Right atrium auricular region (tissue), 2 donors: ENCODE results near the gene IFNL1. TPM values are rescaled to one million over a fixed set of nuclear protein-coding genes. Genes with fewer than 3 reads are reported as not detected.
"Not testable (repeated sequence)": the region's sequence is repeated elsewhere in the genome, so short reads cannot be mapped to it uniquely, and the experiment has no call there.

ENCODE experiments used
- DNase-seq: peaks from one replicate; pipeline ENCODE4 v3.0.0-alpha.2; 2019; ENCODE audit warnings: low spot score
- H3K27ac ChIP-seq, 2 donors: fragments of 200-600 bp; sonication (generic); 1 replicate in 1 of 2; 2 replicates in 1 of 2; pipeline ENCODE4 v1.5.1; 2016 to 2019
- H3K27me3 ChIP-seq, 2 donors: fragments of 200-600 bp; sonication (generic); one replicate each; pipeline versions ENCODE4 v1.5.1 to v1.6.0; 2017 to 2019
- H3K36me3 ChIP-seq: fragments of 200-600 bp; sonication (generic); one replicate; pipeline ENCODE4 v1.5.1; 2016
- H3K4me1 ChIP-seq, 2 donors: fragments of 200-600 bp; sonication (generic); one replicate each; pipeline versions ENCODE4 v1.5.1 to v1.6.0; 2017 to 2019
- H3K4me3 ChIP-seq, 2 donors: fragments of 200-600 bp; sonication (generic); 1 replicate in 1 of 2; 2 replicates in 1 of 2; pipeline ENCODE4 v1.5.1; 2017 to 2019; ENCODE audit warnings: mild to moderate bottlenecking in 1 of 2, moderate library complexity in 1 of 2
- H3K9me3 ChIP-seq, 2 donors: fragments of 200-600 bp; sonication (generic); one replicate each; pipeline ENCODE4 v1.5.1; 2019
- total RNA-seq, 2 donors: library from RNA; depleted of rRNA; stranded (reverse); fragments of >200 nt; gene quantifications; one replicate each; pipeline ENCODE4 v1.1.0, GENCODE V29; 2016
- TF ChIP-seq, protein P1 (sequence below), 2 donors: fragments of 200-600 bp; sonication (generic); IDR thresholded peaks; one replicate each; pipeline ENCODE4 v1.5.1; 2019; ENCODE audit warnings: antibody characterized with exemption in 2 of 2

The IFNL1 gene
- total RNA-seq, 2 donors from 2014 or later = not detected

DNA sequence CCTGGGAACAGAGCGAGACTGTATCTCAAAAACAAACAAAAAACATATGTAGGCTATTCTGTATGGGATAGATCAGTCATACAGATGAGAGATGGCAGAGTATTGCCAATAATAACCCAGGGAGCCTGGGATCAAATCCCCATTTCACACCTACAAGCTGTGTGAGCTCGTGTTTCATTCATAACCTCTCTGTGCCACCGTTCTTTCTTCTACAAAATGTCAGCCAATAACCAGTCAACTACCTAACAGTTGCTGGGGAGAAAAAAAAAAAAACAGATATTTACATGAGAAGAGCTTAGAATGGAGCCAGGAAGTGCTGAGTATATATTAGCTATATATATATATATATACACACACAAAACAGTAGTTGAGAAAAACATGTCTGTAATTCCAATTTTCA lies 34.5 kb upstream of the IFNL1 start:
- Histone ChIP-seq H3K36me3 (no peaks in the 10 kb centered on the region), H3K9me3 (no peaks in the 10 kb centered on the region), H3K27ac (no peak overlapping the region), H3K4me3 (no peak overlapping the region), H3K4me1 (peaks cover 0 to 14% of the 10 kb centered on the region in 2 donors), H3K27me3 (peaks cover 4 to 20% of the 10 kb centered on the region in 2 donors)
- DNase-seq = no peak
- TF ChIP-seq, protein P1, sequence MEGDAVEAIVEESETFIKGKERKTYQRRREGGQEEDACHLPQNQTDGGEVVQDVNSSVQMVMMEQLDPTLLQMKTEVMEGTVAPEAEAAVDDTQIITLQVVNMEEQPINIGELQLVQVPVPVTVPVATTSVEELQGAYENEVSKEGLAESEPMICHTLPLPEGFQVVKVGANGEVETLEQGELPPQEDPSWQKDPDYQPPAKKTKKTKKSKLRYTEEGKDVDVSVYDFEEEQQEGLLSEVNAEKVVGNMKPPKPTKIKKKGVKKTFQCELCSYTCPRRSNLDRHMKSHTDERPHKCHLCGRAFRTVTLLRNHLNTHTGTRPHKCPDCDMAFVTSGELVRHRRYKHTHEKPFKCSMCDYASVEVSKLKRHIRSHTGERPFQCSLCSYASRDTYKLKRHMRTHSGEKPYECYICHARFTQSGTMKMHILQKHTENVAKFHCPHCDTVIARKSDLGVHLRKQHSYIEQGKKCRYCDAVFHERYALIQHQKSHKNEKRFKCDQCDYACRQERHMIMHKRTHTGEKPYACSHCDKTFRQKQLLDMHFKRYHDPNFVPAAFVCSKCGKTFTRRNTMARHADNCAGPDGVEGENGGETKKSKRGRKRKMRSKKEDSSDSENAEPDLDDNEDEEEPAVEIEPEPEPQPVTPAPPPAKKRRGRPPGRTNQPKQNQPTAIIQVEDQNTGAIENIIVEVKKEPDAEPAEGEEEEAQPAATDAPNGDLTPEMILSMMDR (IDR thresholded peaks at IDR 0.05) = no peak

DNA sequence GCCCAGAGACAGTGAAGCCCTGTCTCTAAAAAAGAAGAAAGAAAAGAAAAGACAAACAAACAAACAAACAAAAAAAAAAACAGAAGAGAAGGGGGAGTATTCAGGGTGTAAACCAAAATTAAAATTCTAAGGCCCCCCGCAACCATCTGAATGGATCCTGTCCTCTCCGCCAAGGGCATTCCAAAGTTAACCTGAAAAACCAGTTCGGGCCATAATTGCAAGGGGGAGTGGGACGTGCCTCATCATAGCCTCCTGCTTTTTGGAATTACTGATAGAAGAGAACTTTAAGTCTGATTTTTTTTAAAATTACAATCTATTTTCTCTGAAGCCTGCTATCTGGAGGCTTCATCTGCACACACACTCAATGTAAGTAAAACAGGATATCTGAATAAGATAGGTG lies 33.7 kb upstream of the IFNL1 start:
- peaks cover 4 to 20% of the 10 kb centered on the region in 2 donors for H3K27me3 ChIP-seq

GRCh38 chr19:39263912-39264305 lies 32.3 kb upstream of the IFNL1 start:
- Histone ChIP-seq H3K36me3 (no peaks in the 10 kb centered on the region), H3K4me3 (no peak overlapping the region), H3K4me1 (peaks cover 0 to 14% of the 10 kb centered on the region in 2 donors), H3K27me3 (peaks cover 4 to 20% of the 10 kb centered on the region in 2 donors), H3K9me3 (no peaks in the 10 kb centered on the region), H3K27ac (no peak overlapping the region)
- TF ChIP-seq, protein P1 (IDR thresholded peaks at IDR 0.05) = no peak
- no peak for DNase-seq

More for the DNA sequence above, 33.7 kb upstream of the IFNL1 start:
- H3K27ac ChIP-seq = no peak overlapping the region
- no peaks in the 10 kb centered on the region for H3K9me3 ChIP-seq
- DNase-seq = no peak
- TF ChIP-seq, protein P1 (IDR thresholded peaks at IDR 0.05) = no peak
- peaks cover 0 to 14% of the 10 kb centered on the region in 2 donors for H3K4me1 ChIP-seq
- no peak overlapping the region for H3K4me3 ChIP-seq
- no peaks in the 10 kb centered on the region for H3K36me3 ChIP-seq

DNA sequence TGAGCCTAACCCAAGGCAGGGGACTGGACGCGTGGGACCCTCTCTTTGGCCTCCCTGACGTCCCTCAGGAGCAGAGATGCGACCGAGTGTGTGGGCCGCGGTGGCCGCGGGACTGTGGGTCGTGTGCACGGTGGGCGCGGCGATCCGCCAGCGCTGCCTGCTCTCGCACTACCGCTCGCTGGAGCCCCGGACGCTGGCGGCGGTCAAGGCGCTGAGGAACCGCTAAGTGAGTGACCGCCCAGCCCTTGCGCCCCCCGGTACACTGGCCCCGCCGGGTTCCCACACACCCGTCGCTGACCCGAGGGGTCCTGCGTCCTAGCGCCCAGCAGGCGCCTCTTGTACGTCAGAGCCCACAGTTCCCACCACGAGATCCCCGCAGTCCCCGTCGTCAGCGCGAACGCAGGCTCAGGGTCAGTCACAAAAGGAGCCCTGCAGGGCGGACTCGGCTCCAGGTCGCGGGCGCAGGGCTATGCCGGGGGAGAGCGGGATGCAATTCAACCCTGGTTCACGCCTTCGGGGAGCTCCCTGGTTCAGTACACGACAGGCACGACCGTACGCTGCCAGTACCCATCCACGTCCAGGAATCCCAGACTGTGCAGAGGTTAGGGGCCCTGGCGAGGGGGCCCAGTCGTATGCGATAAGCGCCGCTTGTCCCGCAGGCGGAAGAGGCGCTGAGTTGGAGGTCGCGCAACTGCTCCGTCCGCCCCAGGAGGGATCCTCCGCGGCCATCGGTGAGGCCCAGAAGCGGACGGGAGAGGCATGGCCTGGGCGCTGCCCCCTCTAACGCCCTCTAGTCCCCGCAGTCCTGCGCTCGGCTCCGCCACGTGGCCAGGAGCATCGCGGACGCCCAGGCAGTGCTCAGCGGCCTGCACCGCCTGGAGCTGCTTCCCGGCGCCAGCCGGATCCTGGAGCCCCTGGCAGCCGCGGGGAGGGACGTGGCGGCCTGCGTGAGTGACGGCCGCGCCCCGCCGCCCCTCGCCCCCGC lies 31.6 kb upstream of the IFNL1 start:
- Histone ChIP-seq H3K27me3 (peaks cover 4 to 20% of the 10 kb centered on the region in 2 donors), H3K9me3 (no peaks in the 10 kb centered on the region), H3K4me3 (no peak overlapping the region), H3K27ac (no peak overlapping the region), H3K4me1 (peaks cover 0 to 14% of the 10 kb centered on the region in 2 donors), H3K36me3 (no peaks in the 10 kb centered on the region)
- TF ChIP-seq, protein P1 (IDR thresholded peaks at IDR 0.05) = no peak
- no peak for DNase-seq

DNA sequence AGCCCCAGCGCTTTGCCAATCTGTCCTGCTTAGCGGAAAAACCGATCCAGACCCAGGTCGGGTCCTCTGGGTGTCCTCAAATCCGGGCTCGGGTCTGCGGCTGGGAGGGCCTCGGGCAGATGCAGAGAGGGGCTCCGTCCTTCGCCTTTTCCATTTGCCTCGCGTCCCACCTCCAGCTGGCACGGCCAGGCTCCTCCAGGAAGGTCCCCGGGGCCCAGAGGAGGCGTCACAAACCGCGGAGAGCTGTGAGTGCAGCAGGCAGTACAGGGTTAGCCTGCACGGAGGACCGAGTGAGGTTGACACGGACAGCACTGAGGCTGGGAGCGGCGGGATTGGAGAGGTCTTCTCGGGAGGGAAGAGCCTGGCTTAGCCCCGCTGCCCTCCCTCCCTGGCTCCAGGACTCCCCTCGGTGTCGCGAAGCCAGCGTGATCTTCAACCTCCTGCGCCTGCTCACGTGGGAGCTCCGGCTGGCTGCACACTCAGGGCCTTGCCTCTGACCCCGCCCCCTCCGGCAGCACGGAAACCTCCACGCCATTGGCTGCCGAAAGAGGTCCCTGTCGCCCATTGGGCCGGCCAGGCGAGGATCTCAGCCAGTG lies 30.8 kb upstream of the IFNL1 start:
- H3K27ac ChIP-seq = no peak overlapping the region
- H3K4me3 ChIP-seq = no peak overlapping the region
- H3K27me3 ChIP-seq = peaks cover 4 to 20% of the 10 kb centered on the region in 2 donors
- DNase-seq = no peak
- no peaks in the 10 kb centered on the region for H3K36me3 ChIP-seq
- TF ChIP-seq, protein P1 (IDR thresholded peaks at IDR 0.05) = no peak
- H3K9me3 ChIP-seq = no peaks in the 10 kb centered on the region
- H3K4me1 ChIP-seq = peaks cover 0 to 14% of the 10 kb centered on the region in 2 donors

- H3K27ac ChIP-seq, H3K9me3 ChIP-seq, DNase-seq, H3K4me3 ChIP-seq, H3K36me3 ChIP-seq: not testable (repeated sequence)
- peaks cover 0 to 14% of the 10 kb centered on the region in 2 donors for H3K4me1 ChIP-seq
- H3K27me3 ChIP-seq = peaks cover 4 to 19% of the 10 kb centered on the region in 2 donors
Observed at GRCh38 chr19:39268085-39268484, 28.1 kb upstream of the IFNL1 start, which contains the start of gene IFNL2. Gene IFNL2, plus strand, starts transcription at chr19:39268396. Its CDS starts 173 bp downstream, at chr19:39268569.

DNA sequence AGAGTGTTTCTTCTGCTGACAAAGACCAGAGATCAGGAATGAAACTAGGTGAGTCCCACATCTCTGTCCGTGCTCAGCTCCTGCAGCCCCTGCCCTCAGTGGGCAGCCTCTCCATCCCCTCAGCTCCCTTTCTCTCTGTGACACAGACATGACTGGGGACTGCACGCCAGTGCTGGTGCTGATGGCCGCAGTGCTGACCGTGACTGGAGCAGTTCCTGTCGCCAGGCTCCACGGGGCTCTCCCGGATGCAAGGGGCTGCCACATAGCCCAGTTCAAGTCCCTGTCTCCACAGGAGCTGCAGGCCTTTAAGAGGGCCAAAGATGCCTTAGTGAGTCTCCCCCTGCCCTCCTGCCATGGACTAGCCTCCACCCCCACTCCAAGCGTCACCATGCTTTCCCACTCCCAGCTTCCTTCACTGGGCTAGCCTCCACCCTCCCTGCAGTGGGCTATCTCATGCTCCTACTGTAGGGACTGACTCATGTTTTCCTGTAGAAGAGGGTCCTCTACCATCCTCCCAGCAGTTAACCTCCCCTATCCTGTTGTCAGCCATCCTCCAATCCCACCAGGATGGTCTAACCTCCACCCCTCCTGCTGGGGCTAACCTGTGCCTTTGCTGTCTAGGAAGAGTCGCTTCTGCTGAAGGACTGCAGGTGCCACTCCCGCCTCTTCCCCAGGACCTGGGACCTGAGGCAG lies 27.5 kb upstream of the IFNL1 start:
- H3K27me3 ChIP-seq = peaks cover 4 to 15% of the 10 kb centered on the region in 2 donors
- not testable (repeated sequence) for H3K27ac ChIP-seq, H3K36me3 ChIP-seq, DNase-seq, H3K9me3 ChIP-seq, H3K4me3 ChIP-seq
- peaks cover 0 to 14% of the 10 kb centered on the region in 2 donors for H3K4me1 ChIP-seq

DNA sequence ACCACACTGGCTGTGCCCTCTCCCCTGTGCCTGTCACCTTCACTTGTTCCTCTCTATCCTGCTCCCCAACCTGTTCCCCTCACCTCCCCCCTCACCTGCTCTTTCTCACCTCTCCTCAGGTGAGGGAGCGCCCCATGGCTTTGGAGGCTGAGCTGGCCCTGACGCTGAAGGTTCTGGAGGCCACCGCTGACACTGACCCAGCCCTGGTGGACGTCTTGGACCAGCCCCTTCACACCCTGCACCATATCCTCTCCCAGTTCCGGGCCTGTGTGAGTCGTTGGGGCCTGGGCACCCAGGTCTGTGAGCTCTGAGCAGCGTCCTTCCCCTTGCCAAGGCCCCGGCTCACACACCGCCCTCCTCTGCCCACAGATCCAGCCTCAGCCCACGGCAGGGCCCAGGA lies 26.8 kb upstream of the IFNL1 start:
- not testable (repeated sequence) for DNase-seq, H3K27ac ChIP-seq, H3K9me3 ChIP-seq, H3K4me1 ChIP-seq, H3K4me3 ChIP-seq, H3K27me3 ChIP-seq, H3K36me3 ChIP-seq
